ES-I3 (cell line): Measurements from ENCODE around the gene ZNF354C.

Experiments
- H3K36me3 ChIP-seq: 2 replicates; pipeline ENCODE4 v1.6.1; 2013; ENCODE audit warnings: mild to moderate bottlenecking, low read length, control low read depth, moderate library complexity; ENCODE audit not compliant: insufficient read depth
- H3K4me1 ChIP-seq: 2 replicates; pipeline ENCODE4 v1.6.1; 2013; ENCODE audit warnings: mild to moderate bottlenecking, control low read depth, low read length; ENCODE audit not compliant: insufficient read depth
- H3K9ac ChIP-seq: 2 replicates; pipeline ENCODE4 v1.6.1; 2013; ENCODE audit warnings: low read depth, mild to moderate bottlenecking, low read length, moderate library complexity
- H3K9me3 ChIP-seq: 2 replicates; pipeline ENCODE4 v1.6.1; 2013; ENCODE audit warnings: mild to moderate bottlenecking, low read length, moderate library complexity; ENCODE audit not compliant: control insufficient read depth, insufficient read depth

ZNF354C gene

GRCh38 chr5:179120421-179120861 lies 60.3 kb downstream of the ZNF354C start:
- no peaks in the 10 kb centered on the region for H3K4me1 ChIP-seq
- no peaks in the 10 kb centered on the region for H3K36me3 ChIP-seq
- no peaks in the 10 kb centered on the region for H3K9me3 ChIP-seq
- H3K9ac ChIP-seq: no peak overlapping the region

DNA sequence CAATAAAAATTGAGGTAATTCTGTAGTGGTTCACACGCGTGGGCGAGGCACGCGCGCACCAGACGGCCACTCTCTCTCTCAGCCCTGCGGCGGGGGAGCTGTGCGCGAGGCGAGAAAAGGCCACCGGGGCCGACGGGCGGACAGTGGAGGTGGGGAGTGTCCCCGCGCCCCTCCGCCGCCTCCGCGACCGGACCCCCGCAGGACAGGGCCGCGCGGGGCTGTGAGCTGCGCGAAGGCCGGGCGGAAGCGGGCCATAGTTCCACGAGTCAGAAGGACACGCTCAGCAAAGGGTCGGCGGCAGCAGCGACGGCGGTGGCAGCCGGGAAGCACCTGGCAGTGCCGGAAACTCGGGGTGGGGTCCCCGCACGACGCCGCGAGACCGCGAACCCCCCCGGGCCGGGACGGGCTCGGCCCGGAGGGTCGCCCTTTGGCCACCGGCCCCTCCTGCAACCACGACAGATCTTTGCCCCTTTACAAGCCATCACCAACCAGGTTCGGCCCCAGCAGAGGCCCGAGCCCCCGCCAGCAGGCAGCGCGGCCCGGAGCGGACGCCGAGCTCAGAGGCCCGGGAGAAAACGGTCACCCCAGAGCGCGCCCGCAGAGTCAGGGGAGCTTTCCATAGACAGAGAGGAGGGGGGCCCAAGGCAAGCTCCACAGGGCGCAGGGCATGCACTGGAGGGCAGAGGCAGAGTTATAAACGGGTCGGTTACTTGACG lies 60.9 kb downstream of the ZNF354C start:
- H3K9ac ChIP-seq: no peak overlapping the region
- no peaks in the 10 kb centered on the region for H3K4me1 ChIP-seq
- no peaks in the 10 kb centered on the region for H3K9me3 ChIP-seq
- H3K36me3 ChIP-seq: no peaks in the 10 kb centered on the region

DNA sequence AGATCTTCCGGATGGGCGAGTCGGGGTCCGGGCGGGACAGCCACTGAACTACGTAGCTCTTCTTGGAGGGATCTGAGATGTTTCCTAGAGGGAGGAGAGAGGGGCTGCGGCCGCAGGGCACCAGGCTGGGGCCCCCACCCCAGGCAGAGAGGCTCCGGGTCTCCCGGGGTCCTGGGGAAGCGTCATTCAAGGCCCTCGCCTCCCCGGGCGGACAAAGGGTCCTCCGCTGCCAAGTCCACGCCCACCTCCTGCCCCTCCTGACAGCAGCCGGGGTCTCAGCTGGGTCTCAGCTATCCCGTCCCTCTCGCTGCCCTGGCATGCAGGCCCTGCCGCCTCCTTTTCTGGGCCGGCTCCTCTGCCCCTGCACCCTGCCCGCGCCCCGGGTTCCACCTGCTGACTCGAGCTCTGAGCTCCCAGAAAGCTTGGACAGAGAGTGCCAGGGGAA lies 61.5 kb downstream of the ZNF354C start:
- no peaks in the 10 kb centered on the region for H3K9me3 ChIP-seq
- no peaks in the 10 kb centered on the region for H3K36me3 ChIP-seq
- no peaks in the 10 kb centered on the region for H3K4me1 ChIP-seq
- no peak overlapping the region for H3K9ac ChIP-seq

DNA sequence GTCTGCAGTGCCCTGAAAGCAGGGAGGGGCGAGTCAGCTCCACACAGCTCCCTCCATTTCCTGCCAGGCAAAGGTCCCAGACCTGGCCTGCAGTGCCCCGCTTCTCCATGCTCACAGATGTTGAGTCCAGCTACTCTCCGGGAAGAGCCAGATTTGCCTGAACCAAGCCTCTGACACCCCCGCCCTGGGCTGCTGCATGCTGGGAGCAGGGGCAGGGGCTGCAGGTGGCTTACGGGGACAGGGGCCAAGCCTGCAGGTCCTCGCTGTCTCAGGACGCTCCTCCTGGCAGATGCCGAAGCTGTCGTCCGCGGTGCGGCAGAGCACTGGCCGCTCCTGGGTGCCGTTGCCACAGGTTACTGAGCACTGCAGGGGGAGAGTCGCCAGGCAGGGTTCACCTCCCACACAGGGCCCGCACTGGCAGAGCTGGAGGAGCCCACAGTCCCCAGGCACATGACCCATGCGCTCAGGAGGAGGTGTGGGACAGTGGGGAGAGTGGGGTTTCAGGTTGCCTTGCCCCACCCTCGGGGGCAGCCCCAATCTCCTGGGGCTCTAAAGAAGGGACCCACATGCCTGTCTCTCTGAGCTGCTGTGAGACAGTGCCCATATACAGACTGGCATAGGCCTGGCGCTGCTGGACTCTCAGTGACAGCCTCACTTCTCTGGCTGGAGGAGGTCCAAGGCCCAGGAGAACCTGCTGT lies 62.4 kb downstream of the ZNF354C start:
- Histone ChIP-seq H3K9me3 (no peaks in the 10 kb centered on the region), H3K9ac (no peak overlapping the region), H3K4me1 (no peaks in the 10 kb centered on the region), H3K36me3 (no peaks in the 10 kb centered on the region)

DNA sequence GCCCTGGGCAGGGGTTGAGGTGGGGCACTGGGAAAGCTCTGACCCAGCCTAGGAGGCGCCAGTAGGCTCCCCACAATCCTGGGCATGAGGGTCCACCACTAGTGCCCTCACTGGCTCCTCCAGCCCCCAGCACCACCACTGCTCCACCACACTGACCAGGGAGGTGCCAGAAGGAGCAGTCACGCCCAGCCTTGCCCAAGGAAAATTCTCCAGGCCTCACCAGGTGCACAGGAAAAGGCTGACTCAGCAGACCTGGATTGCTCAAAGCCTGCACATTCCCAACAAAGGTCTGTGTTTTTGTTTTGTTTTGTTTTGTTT lies 62.9 kb downstream of the ZNF354C start:
- no peaks in the 10 kb centered on the region for H3K4me1 ChIP-seq
- H3K9me3 ChIP-seq: no peaks in the 10 kb centered on the region
- H3K9ac ChIP-seq: no peak overlapping the region
- H3K36me3 ChIP-seq: no peaks in the 10 kb centered on the region

DNA sequence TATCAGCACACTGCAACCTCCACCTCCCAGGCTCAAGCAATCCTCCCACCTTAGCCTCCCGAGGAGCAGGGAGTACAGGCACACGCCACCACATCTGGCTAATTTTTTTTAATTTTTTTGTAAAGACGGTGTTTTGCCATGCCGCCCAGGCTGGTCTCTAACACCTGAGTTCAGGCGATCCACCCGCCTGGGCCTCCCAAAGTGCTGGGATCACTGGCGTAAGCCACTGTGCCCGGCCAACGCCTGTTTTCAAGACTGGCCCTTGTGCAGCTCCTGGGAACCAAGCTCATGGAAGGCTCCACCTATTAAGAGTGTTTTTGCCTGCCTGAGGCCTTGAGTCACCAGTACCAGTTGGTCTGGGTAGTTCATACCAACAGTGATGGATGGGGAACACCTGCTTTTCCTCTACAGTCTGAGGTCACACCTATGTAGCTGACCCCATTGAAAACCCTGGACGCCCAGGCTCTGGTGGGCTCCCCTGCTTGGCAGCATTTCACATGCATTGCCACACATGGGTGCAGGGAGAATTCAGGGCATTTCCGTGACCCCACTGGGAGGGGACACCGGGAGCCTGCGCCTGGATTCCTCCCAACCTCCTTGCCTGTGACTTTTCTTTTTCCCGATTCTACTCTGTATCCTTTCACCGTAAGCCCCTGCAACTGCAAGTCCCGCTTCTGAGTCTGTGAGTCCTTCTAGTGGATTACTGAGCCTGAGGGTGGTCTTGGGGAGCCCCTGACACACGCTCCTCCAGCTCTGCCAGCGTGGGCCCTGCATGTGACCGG lies 63.5 kb downstream of the ZNF354C start:
- Histone ChIP-seq H3K36me3 (no peaks in the 10 kb centered on the region), H3K4me1 (no peaks in the 10 kb centered on the region), H3K9me3 (no peaks in the 10 kb centered on the region), H3K9ac (no peak overlapping the region)

GRCh38 chr5:179124273-179124852 lies 64.2 kb downstream of the ZNF354C start:
- Histone ChIP-seq H3K4me1 (no peaks in the 10 kb centered on the region), H3K9me3 (no peaks in the 10 kb centered on the region), H3K36me3 (no peaks in the 10 kb centered on the region), H3K9ac (no peak overlapping the region)

DNA sequence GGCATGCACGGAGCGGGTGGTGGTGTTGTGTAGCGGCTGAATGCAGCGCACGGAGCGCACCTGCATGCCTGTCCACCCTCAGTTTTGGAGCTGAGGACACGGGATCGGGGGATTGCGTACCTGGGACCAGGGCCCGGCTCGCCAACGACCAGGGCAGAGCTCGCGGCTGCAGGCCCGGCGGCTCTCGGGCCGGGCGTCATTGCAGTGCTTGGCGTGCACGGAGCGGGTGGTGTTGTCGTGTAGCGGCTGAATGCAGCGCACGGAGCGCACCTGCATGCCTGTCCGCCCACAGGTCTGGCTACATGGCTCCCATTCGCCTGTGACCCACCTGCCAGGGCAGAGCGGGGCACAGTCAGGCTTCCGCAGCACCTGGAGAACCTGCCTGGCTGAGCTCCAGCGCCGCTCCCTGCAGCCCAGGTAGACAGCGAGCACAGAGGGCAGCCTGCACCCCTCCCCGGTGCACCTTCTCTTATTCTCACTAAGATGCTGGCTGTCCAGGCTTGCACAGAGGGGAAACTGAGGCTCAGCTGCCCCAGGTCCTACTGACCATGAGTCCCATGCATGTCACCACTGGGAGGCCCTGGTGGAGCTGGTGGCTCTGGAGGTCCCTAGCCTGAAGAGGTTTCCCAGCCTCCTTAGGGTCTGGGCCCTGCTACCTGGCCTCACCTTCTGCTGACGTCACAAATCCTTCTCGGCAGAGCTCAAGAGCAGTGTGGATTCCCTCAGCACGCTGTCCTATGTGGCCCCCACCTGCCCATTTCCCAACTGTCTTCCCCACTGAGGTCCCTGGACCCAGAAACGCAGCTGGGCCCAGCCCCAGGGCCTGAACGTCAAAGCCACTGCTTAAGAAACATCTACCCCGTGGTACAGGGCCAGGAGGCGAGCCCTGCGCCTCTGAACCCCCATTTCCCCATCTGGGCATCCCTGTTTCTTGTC lies 64.9 kb downstream of the ZNF354C start:
- Histone ChIP-seq H3K9ac (no peak overlapping the region), H3K9me3 (no peaks in the 10 kb centered on the region), H3K4me1 (no peaks in the 10 kb centered on the region), H3K36me3 (no peaks in the 10 kb centered on the region)

- Histone ChIP-seq H3K4me1 (no peaks in the 10 kb centered on the region), H3K36me3 (no peaks in the 10 kb centered on the region), H3K9ac (no peak overlapping the region), H3K9me3 (no peaks in the 10 kb centered on the region)
Measured at GRCh38 chr5:179125789-179126505, 65.8 kb downstream of the ZNF354C start.

- Histone ChIP-seq H3K9me3 (no peaks in the 10 kb centered on the region), H3K9ac (no peak overlapping the region), H3K4me1 (no peaks in the 10 kb centered on the region), H3K36me3 (no peaks in the 10 kb centered on the region)
Measured at GRCh38 chr5:179126506-179126991, 66.4 kb downstream of the ZNF354C start.

DNA sequence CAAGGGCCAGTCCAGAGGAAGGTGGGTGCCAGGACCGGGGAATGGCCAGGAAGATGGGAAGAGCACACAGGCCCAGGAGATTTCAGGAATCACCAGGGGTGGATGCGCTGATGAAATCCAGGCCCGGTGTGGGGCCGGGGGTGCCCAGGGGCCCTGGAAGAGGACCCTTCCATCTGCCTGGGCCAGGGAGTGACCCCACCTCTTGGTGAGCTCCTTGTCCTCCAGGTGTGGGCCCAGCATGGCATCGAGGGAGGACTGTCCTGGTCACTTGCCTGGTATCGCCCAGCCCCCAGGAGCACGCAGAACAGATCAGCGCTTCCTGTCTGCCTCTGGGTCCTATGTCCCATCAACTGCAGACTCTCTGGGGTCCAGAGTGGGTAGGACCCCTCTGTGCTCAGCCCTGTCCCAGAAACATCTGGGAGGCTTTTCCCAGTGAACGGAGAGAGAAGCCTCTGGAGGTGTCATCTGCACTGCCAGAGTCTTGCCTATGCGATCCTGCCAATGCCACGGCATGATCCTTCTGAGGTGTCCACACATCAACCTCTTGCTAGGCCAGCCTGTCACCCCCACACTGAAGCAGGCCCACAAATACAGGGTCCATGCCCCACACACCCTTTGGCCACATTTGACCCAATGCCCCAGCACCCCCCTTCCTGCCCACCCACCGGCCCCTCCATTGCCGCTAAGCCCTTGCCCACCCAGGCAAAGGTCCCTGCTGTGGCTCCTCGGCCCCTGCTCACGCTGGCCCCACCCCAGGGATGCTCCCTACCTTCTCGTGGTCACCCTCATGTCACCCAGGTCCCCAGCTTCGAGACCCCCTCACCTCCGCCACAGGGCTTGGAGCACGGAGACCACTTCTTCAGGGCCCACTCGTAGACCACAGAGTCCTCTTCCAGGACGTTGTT lies 67.2 kb downstream of the ZNF354C start:
- Histone ChIP-seq H3K36me3 (no peaks in the 10 kb centered on the region), H3K4me1 (no peaks in the 10 kb centered on the region), H3K9me3 (no peaks in the 10 kb centered on the region), H3K9ac (no peak overlapping the region)

GRCh38 chr5:179128041-179128365 lies 67.8 kb downstream of the ZNF354C start:
- Histone ChIP-seq H3K9ac (no peak overlapping the region), H3K4me1 (no peaks in the 10 kb centered on the region), H3K9me3 (no peaks in the 10 kb centered on the region), H3K36me3 (no peaks in the 10 kb centered on the region)
